HG03521 (cell line): Measurements from ENCODE around the gene GLT1D1.
A peak's percentile ranks its signal among the peaks of the same experiment; 100 is the strongest.
"Not testable (repeated sequence)": the region's sequence is repeated elsewhere in the genome, so short reads cannot be mapped to it uniquely, and the experiment has no call there.

Source experiments
- ATAC-seq: cut with Tn5 transposase; IDR thresholded peaks from one replicate; pipeline ENCODE4 v1.9.1; 2021; ENCODE audit warnings: mild to moderate bottlenecking, moderate library complexity; ENCODE audit not compliant: unreplicated experiment

The GLT1D1 gene

GRCh38 chr12:128852885-128853599, at the start of gene GLT1D1:
Gene GLT1D1 (plus strand): TSS chr12:128853478. CDS start chr12:128853582, 104 bp downstream.
- ATAC-seq, result no peak

- ATAC-seq, result no peak
Observed at GRCh38 chr12:128803788-128804187, 49.5 kb upstream of the GLT1D1 start.

- ATAC-seq, result peak; percentile 58
Observed at GRCh38 chr12:128804762-128805161, 48.5 kb upstream of the GLT1D1 start.

- not testable (repeated sequence) for ATAC-seq
Observed at GRCh38 chr12:128805406-128805805, 47.9 kb upstream of the GLT1D1 start.

- ATAC-seq, result no peak
Observed at GRCh38 chr12:128806573-128806972, 46.7 kb upstream of the GLT1D1 start.

GRCh38 chr12:128807161-128807724, 46.0 kb upstream of the GLT1D1 start:
- ATAC-seq, result no peak

- no peak for ATAC-seq
Observed at GRCh38 chr12:128808651-128809050, 44.6 kb upstream of the GLT1D1 start.

GRCh38 chr12:128810182-128811127, 42.8 kb upstream of the GLT1D1 start:
- peak; percentile 59 for ATAC-seq

- ATAC-seq, result no peak
Observed at GRCh38 chr12:128811806-128812205, 41.5 kb upstream of the GLT1D1 start.

- no peak for ATAC-seq
Observed at GRCh38 chr12:128813392-128813791, 39.9 kb upstream of the GLT1D1 start.

GRCh38 chr12:128813883-128814282, 39.4 kb upstream of the GLT1D1 start:
- no peak for ATAC-seq

GRCh38 chr12:128814411-128815261, 38.6 kb upstream of the GLT1D1 start:
- ATAC-seq, result no peak

GRCh38 chr12:128815779-128816642, 37.3 kb upstream of the GLT1D1 start:
- no peak for ATAC-seq

- ATAC-seq, result no peak
Observed at GRCh38 chr12:128816643-128816920, 36.7 kb upstream of the GLT1D1 start.

- peak; percentile 26 for ATAC-seq
Observed at GRCh38 chr12:128817111-128818015, 35.9 kb upstream of the GLT1D1 start.

- ATAC-seq, result peak; percentile 29
Observed at GRCh38 chr12:128818065-128819022, 34.9 kb upstream of the GLT1D1 start.

- ATAC-seq, result no peak
Observed at GRCh38 chr12:128819293-128820144, 33.8 kb upstream of the GLT1D1 start.
